Naive B cell (primary cell): Measurements from ENCODE around the gene MARK1. TPM values are rescaled to one million over a fixed set of nuclear protein-coding genes. Genes with fewer than 3 reads are reported as not detected.
A peak's percentile ranks its signal among the peaks of the same experiment; 100 is the strongest.

ENCODE experiments used
- ATAC-seq, 2 donors: fragments of 150-1000 bp; cut with Tn5 transposase; 2 replicates each; pipeline ENCODE4 v1.10.0; 2021; ENCODE audit warnings: low read depth in 2 of 2, mild to moderate bottlenecking in 2 of 2, moderate library complexity in 2 of 2
- DNase-seq: peaks from one replicate; pipeline ENCODE4 v3.0.0; 2022
- H3K27ac Mint-ChIP-seq, 6 donors: one replicate each; pipeline ENCODE4 v1.8.0; 2020 to 2022; ENCODE audit warnings: mild to moderate bottlenecking in 6 of 6, mixed read lengths in 6 of 6, moderate library complexity in 5 of 6, inconsistent platforms in 2 of 6
- H3K27me3 Mint-ChIP-seq, 3 donors: one replicate each; pipeline ENCODE4 v1.8.0; 2021 to 2022; ENCODE audit warnings: mixed read lengths in 3 of 3, mild to moderate bottlenecking in 1 of 3
- H3K36me3 Mint-ChIP-seq, 2 donors: one replicate each; pipeline ENCODE4 v1.8.0; 2020 to 2022; ENCODE audit warnings: mixed read lengths in 2 of 2, inconsistent platforms in 1 of 2, mild to moderate bottlenecking in 1 of 2
- H3K4me1 Mint-ChIP-seq, 3 donors: one replicate each; pipeline ENCODE4 v1.8.0; 2020 to 2022; ENCODE audit warnings: mixed read lengths in 3 of 3, inconsistent platforms in 1 of 3, mild to moderate bottlenecking in 1 of 3, moderate library complexity in 1 of 3
- H3K4me3 Mint-ChIP-seq, 8 donors: one replicate each; pipeline ENCODE4 v1.8.0; 2020 to 2022; ENCODE audit warnings: mild to moderate bottlenecking in 8 of 8, mixed read lengths in 8 of 8, moderate library complexity in 8 of 8, inconsistent platforms in 2 of 8
- H3K9me3 Mint-ChIP-seq, 7 donors: one replicate each; pipeline ENCODE4 v1.8.0; 2020 to 2022; ENCODE audit warnings: mixed read lengths in 7 of 7, mild to moderate bottlenecking in 5 of 7, inconsistent platforms in 2 of 7, moderate library complexity in 1 of 7
- polyA plus RNA-seq, 6 donors: library from polyadenylated mRNA; unstranded; fragments of 300-500 nt; fragmentation: Illumina TruSeq; gene quantifications; one replicate each; pipeline ENCODE4 v1.2.3, GENCODE V29; 2021; ENCODE audit warnings: low read depth in 6 of 6

Gene MARK1
- polyA plus RNA-seq, 6 donors from 2014 or later = 0.09 to 0.10 TPM; not detected in 4

GRCh38 chr1:220550811-220551399, 23.0 kb downstream of the MARK1 start:
- H3K9me3 Mint-ChIP-seq = no peaks in the 10 kb centered on the region
- no peak for DNase-seq
- peaks cover 5 to 29% (median 15%) of the 10 kb centered on the region in 3 donors for H3K27me3 Mint-ChIP-seq
- H3K27ac Mint-ChIP-seq = no peak overlapping the region
- ATAC-seq = no peak
- no peak overlapping the region for H3K4me3 Mint-ChIP-seq
- H3K36me3 Mint-ChIP-seq = no peaks in the 10 kb centered on the region
- H3K4me1 Mint-ChIP-seq = no peaks in the 10 kb centered on the region

DNA sequence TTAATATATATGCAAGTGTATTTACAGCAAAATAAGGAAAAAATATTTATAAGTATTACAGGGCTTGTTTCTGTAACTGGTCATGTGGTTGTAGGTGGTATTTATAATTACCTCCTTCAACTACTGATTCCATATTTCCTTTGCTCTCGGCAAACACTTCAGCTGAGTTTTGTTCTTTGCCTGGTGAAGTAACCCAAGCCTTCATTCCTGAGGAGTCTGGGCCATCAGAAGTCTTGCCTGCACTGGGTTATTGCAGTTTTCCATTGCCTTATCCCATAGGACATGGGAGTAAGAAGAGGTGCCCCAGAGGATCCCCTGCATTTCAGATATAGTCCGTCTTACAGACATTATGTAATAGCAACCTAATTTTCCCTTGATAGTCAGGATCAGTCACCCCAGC, 23.8 kb downstream of the MARK1 start:
- ATAC-seq = no peak
- peaks cover 0 to under 1% (median 0%) of the 10 kb centered on the region in 7 donors for H3K9me3 Mint-ChIP-seq
- no peak overlapping the region for H3K27ac Mint-ChIP-seq
- no peaks in the 10 kb centered on the region for H3K36me3 Mint-ChIP-seq
- H3K4me3 Mint-ChIP-seq = no peak overlapping the region
- DNase-seq = no peak
- no peaks in the 10 kb centered on the region for H3K4me1 Mint-ChIP-seq
- peaks cover 5 to 26% (median 15%) of the 10 kb centered on the region in 3 donors for H3K27me3 Mint-ChIP-seq

DNA sequence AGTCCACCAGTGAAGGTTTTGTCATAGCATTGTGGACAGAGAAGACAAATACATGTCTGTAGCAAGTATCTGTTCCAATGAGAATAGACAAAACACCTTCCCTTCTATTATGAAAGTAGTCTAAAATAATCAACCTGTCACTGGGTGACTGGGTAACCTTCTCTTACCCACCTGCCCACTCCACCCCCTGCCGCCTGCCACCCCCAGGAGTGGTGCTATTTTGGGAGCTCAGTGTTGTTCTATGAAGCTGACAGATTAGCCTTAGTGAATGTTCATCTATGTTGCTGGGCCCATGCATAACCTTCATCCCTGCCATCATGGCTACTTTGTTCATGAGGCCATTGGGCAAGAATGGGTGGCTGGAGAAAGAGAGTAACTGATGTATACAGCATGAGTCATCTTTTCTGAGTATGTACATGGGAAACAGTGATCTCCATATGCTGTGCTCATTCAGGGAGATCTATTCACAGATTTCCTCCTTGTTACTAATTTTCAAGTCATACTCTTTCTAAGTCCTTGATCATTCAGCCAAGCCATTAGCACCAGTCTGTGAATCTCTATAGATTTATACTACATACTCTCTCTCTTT, 24.8 kb downstream of the MARK1 start:
- Mint-ChIP-seq H3K4me3 (no peak overlapping the region), H3K4me1 (no peaks in the 10 kb centered on the region), H3K36me3 (no peaks in the 10 kb centered on the region), H3K27me3 (peaks cover 5 to 27% (median 15%) of the 10 kb centered on the region in 3 donors), H3K27ac (no peak overlapping the region), H3K9me3 (peaks cover 0 to 2% (median 0%) of the 10 kb centered on the region in 7 donors)
- DNase-seq (no peak), ATAC-seq (no peak)

- Mint-ChIP-seq H3K4me3 (no peak overlapping the region), H3K9me3 (peaks cover 0 to 2% (median 0%) of the 10 kb centered on the region in 7 donors), H3K36me3 (no peaks in the 10 kb centered on the region), H3K4me1 (no peaks in the 10 kb centered on the region), H3K27me3 (peaks cover 5 to 9% (median 6%) of the 10 kb centered on the region in 3 donors), H3K27ac (no peak overlapping the region)
- DNase-seq (no peak), ATAC-seq (no peak)
Observed at GRCh38 chr1:220556641-220557040, 28.7 kb downstream of the MARK1 start.

- Mint-ChIP-seq H3K4me1 (no peaks in the 10 kb centered on the region), H3K36me3 (no peaks in the 10 kb centered on the region), H3K27me3 (peaks cover 0 to 13% (median 3%) of the 10 kb centered on the region in 3 donors), H3K4me3 (no peak overlapping the region), H3K9me3 (no peaks in the 10 kb centered on the region), H3K27ac (no peak overlapping the region)
- DNase-seq = no peak
- ATAC-seq = no peak
Observed at GRCh38 chr1:220563564-220563963, 35.6 kb downstream of the MARK1 start.

- H3K27me3 Mint-ChIP-seq = peaks cover 0 to 15% (median 3%) of the 10 kb centered on the region in 3 donors
- ATAC-seq (no peak), DNase-seq (no peak)
- no peaks in the 10 kb centered on the region for H3K36me3 Mint-ChIP-seq
- H3K9me3 Mint-ChIP-seq = no peaks in the 10 kb centered on the region
- no peak overlapping the region for H3K4me3 Mint-ChIP-seq
- H3K4me1 Mint-ChIP-seq = no peaks in the 10 kb centered on the region
- H3K27ac Mint-ChIP-seq = no peak overlapping the region
Observed at GRCh38 chr1:220564216-220564615, 36.3 kb downstream of the MARK1 start.

GRCh38 chr1:220565670-220566069, 37.7 kb downstream of the MARK1 start:
- H3K9me3 Mint-ChIP-seq = no peaks in the 10 kb centered on the region
- H3K27ac Mint-ChIP-seq = no peak overlapping the region
- H3K4me1 Mint-ChIP-seq = no peaks in the 10 kb centered on the region
- H3K36me3 Mint-ChIP-seq = no peaks in the 10 kb centered on the region
- DNase-seq = no peak
- peaks cover 0 to 15% (median 3%) of the 10 kb centered on the region in 3 donors for H3K27me3 Mint-ChIP-seq
- H3K4me3 Mint-ChIP-seq = no peak overlapping the region
- ATAC-seq = no peak

GRCh38 chr1:220566869-220567268, 38.9 kb downstream of the MARK1 start:
- H3K36me3 Mint-ChIP-seq = no peaks in the 10 kb centered on the region
- H3K4me3 Mint-ChIP-seq = no peak overlapping the region
- H3K9me3 Mint-ChIP-seq = peaks cover 0 to 1% (median 0%) of the 10 kb centered on the region in 7 donors
- H3K27ac Mint-ChIP-seq = no peak overlapping the region
- peaks cover 0 to 15% (median 3%) of the 10 kb centered on the region in 3 donors for H3K27me3 Mint-ChIP-seq
- no peaks in the 10 kb centered on the region for H3K4me1 Mint-ChIP-seq
- no peak for DNase-seq
- no peak for ATAC-seq

DNA sequence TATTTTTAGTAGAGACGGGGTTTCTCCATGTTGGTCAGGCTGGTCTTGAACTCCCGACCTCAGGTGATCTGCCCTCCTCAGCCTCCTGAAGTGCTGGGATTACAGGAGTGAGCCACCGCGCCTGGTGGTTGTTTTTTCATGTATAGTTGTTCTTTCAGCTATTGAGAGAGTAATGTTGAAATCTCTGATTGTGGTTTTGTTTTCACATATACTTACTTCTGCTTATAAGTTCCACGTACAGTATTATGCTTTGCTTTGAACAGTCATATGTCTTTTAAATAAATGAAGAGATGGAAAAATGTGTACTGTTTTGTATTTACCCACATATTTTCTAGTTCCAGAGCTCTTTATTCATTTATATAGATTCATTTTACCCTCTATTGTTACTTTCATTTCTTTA, 44.5 kb downstream of the MARK1 start:
- no peaks in the 10 kb centered on the region for H3K4me1 Mint-ChIP-seq
- H3K27ac Mint-ChIP-seq = no peak overlapping the region
- H3K27me3 Mint-ChIP-seq = peaks cover 0 to 8% (median 5%) of the 10 kb centered on the region in 3 donors
- ATAC-seq (no peak), DNase-seq (no peak)
- no peaks in the 10 kb centered on the region for H3K36me3 Mint-ChIP-seq
- peaks cover 4 to 28% (median 20%) of the 10 kb centered on the region in 7 donors for H3K9me3 Mint-ChIP-seq
- no peak overlapping the region for H3K4me3 Mint-ChIP-seq

GRCh38 chr1:220573836-220574235, 45.9 kb downstream of the MARK1 start:
- no peak for DNase-seq
- Mint-ChIP-seq H3K27me3 (peaks cover 0 to 5% (median 0%) of the 10 kb centered on the region in 3 donors), H3K9me3 (peaks cover 4 to 28% (median 20%) of the 10 kb centered on the region in 7 donors), H3K27ac (no peak overlapping the region), H3K4me3 (no peak overlapping the region), H3K36me3 (no peaks in the 10 kb centered on the region), H3K4me1 (no peaks in the 10 kb centered on the region)
- no peak for ATAC-seq

DNA sequence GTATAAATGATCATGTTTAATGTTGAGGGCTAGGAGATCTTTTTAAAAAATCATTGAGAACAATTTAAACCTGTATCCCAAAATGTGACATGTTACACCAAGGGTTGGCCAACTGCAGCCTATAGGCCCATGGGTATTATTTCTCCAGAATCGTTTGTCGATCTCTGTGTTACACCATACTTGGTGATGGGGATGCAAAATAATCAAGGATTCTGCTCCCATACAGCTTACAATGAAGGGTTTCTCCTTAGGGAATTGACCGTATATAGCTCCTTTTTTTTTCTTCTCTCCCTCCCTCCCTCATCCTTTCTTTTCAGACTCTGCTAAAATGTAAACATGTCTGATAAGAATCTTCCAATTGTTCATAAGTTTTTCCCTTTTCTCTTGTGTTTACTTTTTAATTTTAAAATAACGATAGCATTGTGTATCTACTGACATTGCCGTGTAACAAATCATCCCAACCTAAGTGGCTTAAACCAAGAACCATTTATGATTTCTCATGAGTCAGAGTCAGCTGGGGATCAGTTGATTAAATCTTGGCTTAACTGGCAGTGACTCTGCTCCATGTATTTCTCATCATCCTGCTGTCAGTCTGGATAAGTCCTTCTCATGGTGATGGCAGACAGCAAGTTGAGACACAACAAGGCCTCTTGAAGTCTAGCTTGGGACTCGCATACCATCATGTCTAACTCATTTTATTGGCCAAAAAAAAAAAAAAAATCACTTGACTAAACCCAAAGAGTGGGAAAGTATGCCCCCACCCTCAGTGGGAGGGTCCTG, 48.0 kb downstream of the MARK1 start:
- no peak overlapping the region for H3K4me3 Mint-ChIP-seq
- peaks cover 0 to 9% (median 0%) of the 10 kb centered on the region in 3 donors for H3K27me3 Mint-ChIP-seq
- no peak for ATAC-seq

DNA sequence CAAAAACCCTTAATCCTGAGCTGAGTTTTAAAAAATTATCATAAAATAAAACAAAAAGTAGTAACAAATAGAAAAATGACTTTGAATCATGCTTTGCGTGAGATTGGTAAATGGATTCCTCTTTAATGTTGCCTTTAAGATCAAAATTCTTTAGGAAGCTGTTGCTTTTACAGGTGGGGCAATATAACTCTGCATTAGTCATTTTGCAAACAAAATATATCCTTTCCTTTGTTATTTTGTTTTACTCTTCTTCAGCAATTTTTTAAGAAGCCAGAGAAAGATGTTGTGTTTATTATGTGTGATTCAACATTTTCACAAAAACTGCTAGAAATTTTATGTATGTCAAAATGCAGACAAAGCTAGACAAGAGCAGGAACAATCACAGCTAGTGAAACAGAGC, 50.0 kb downstream of the MARK1 start:
- H3K4me1 Mint-ChIP-seq = no peaks in the 10 kb centered on the region
- DNase-seq (no peak), ATAC-seq (no peak)
- H3K36me3 Mint-ChIP-seq = no peaks in the 10 kb centered on the region
- H3K4me3 Mint-ChIP-seq = no peak overlapping the region
- H3K9me3 Mint-ChIP-seq = peaks cover 4 to 25% (median 19%) of the 10 kb centered on the region in 7 donors
- no peak overlapping the region for H3K27ac Mint-ChIP-seq
- peaks cover 0 to 9% (median 0%) of the 10 kb centered on the region in 3 donors for H3K27me3 Mint-ChIP-seq

More for the DNA sequence above, 48.0 kb downstream of the MARK1 start:
- DNase-seq = no peak
- H3K9me3 Mint-ChIP-seq = peaks cover 4 to 28% (median 20%) of the 10 kb centered on the region in 7 donors
- no peaks in the 10 kb centered on the region for H3K36me3 Mint-ChIP-seq
- H3K27ac Mint-ChIP-seq = peak overlapping the region in 1 of 6 donors; percentile 79
- H3K4me1 Mint-ChIP-seq = no peaks in the 10 kb centered on the region

DNA sequence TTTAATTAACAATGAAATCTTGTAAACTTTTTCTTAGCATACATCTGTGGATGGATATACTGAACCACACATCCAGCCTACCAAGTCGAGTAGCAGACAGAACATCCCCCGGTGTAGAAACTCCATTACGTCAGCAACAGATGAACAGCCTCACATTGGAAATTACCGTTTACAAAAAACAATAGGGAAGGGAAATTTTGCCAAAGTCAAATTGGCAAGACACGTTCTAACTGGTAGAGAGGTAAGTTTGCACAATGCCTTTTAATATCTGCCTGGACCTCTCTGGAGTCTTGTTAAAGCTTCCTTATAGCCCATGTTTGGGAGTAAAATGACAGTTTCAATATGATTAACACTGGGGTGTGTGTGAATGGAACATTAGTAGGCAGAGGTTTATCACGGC, 51.4 kb downstream of the MARK1 start:
- Mint-ChIP-seq H3K4me1 (no peaks in the 10 kb centered on the region), H3K9me3 (peaks cover under 1 to 11% (median 8%) of the 10 kb centered on the region in 7 donors), H3K27ac (no peak overlapping the region), H3K27me3 (peaks cover 0 to 9% (median 0%) of the 10 kb centered on the region in 3 donors), H3K4me3 (no peak overlapping the region), H3K36me3 (no peaks in the 10 kb centered on the region)
- ATAC-seq (no peak), DNase-seq (no peak)

DNA sequence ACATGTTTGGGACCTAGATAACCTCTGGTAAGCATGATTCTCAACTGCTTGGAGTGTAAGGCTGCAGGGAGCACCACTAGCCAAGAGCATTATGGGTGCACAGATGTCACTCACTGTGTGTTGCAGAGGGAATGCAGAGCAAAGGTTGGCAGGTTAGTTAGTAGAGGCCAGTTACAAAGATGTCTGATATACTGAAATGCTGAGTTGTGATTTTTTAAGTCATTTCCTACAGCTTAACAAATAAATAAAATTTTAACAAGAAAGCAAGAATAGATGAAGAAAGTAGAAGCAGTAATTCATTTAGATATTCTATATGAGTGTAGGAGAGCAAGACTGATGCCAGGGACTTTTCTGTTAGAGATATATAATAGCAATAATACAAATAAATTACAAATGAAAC, 64.8 kb downstream of the MARK1 start:
- DNase-seq (no peak), ATAC-seq (no peak)
- H3K27me3 Mint-ChIP-seq = no peaks in the 10 kb centered on the region
- H3K9me3 Mint-ChIP-seq = no peaks in the 10 kb centered on the region
- H3K36me3 Mint-ChIP-seq = no peaks in the 10 kb centered on the region
- no peak overlapping the region for H3K4me3 Mint-ChIP-seq
- no peak overlapping the region for H3K27ac Mint-ChIP-seq
- no peaks in the 10 kb centered on the region for H3K4me1 Mint-ChIP-seq
